Upper lobe of left lung (tissue), 6 donors: ENCODE data around the gene TRHDE. TPM values are rescaled to one million over a fixed set of nuclear protein-coding genes. Genes with fewer than 3 reads are reported as not detected.

ENCODE experiments used
- ATAC-seq, 2 donors: fragments of 200-7000 bp; cut with Tn5 transposase; one replicate each; pipeline ENCODE4 v1.9.1; 2022; ENCODE audit warnings: mild to moderate bottlenecking in 2 of 2, moderate library complexity in 2 of 2; ENCODE audit not compliant: low FRiP score in 2 of 2
- DNase-seq, 2 donors: peaks; one replicate each; pipeline ENCODE4 v3.0.0-alpha.2; 2019 to 2020
- H3K27ac ChIP-seq, 4 donors: fragments of 200-600 bp; sonication (generic); one replicate each; pipeline ENCODE4 v1.5.1; 2016 to 2019
- H3K27me3 ChIP-seq, 4 donors: fragments of 200-600 bp; sonication (generic); one replicate each; pipeline ENCODE4 v1.5.1; 2017 to 2019
- H3K36me3 ChIP-seq, 4 donors: fragments of 200-600 bp; sonication (generic); one replicate each; pipeline ENCODE4 v1.5.1; 2016 to 2019
- H3K4me1 ChIP-seq, 4 donors: fragments of 200-600 bp; sonication (generic); one replicate each; pipeline ENCODE4 v1.5.1; 2018 to 2019
- H3K4me3 ChIP-seq, 4 donors: fragments of 200-600 bp; sonication (generic); one replicate each; pipeline ENCODE4 v1.5.1; 2017 to 2019; ENCODE audit warnings: mild to moderate bottlenecking in 2 of 4, moderate library complexity in 1 of 4
- H3K9me3 ChIP-seq, 4 donors: fragments of 200-600 bp; sonication (generic); one replicate each; pipeline ENCODE4 v1.5.1; 2018 to 2019
- EP300 ChIP-seq, 4 donors: sonication (generic); formaldehyde crosslinking; IDR thresholded peaks; one replicate each; pipeline ENCODE4 v1.5.1; 2017; ENCODE audit warnings: antibody characterized with exemption in 4 of 4, control low read depth in 2 of 4
- POLR2A ChIP-seq, 4 donors: fragments of 450-650 bp; IDR thresholded peaks; one replicate each; pipeline ENCODE4 v1.5.1; 2016 to 2017; ENCODE audit warnings: antibody characterized with exemption in 4 of 4, mild to moderate bottlenecking in 2 of 4
- POLR2AphosphoS5 ChIP-seq, 2 donors: sonication (generic); formaldehyde crosslinking; IDR thresholded peaks; one replicate each; pipeline ENCODE4 v1.5.1; 2017; ENCODE audit warnings: antibody characterized with exemption in 2 of 2
- WGBS, 2 donors: methylation state at CpG; one replicate each; pipeline ENCODE4 v1.1.5; 2017 to 2018; 5-methylcytosine and 5-hydroxymethylcytosine counted together
- total RNA-seq, 6 donors: library from RNA; depleted of rRNA in 4 of 6; stranded (reverse); fragments of >200 nt in 4 of 6; gene quantifications; one replicate each; pipeline versions ENCODE4 v1.1.0 to v1.2.1, GENCODE V29; 2016 to 2021
- TF ChIP-seq, protein P1 (sequence below), 6 experiments: fragments of 450-650 bp in 4 of 6; fragments of 200-600 bp in 2 of 6; sonication (generic) in 2 of 6; IDR thresholded peaks; one replicate each; pipeline ENCODE4 v1.5.1; 2016 to 2019; ENCODE audit warnings: antibody characterized with exemption in 6 of 6
- donor health status: DM: no; HTN: no; CAD: no; lungs with moderate emphysema.
- donor health status: DM: no; HTN: yes; CAD: no; lungs with severe emphysema.

The TRHDE gene
- total RNA-seq, 6 donors from 2014 or later: 2.9 to 21.0 (median 14.3) TPM

GRCh38 chr12:72236071-72236705 is 36.0 kb upstream of the TRHDE start:
- H3K36me3 ChIP-seq: no peaks in the 10 kb centered on the region

GRCh38 chr12:72241552-72241951 is 30.6 kb upstream of the TRHDE start:
- 64 to 69% methylated on average over 3 of the region's 3 CpGs for WGBS, 2 donors
- DNase-seq: no peak
- TF ChIP-seq POLR2A (IDR thresholded peaks at IDR 0.05) (no peak), POLR2AphosphoS5 (IDR thresholded peaks at IDR 0.05) (no peak), EP300 (IDR thresholded peaks at IDR 0.05) (no peak)
- TF ChIP-seq, protein P1, sequence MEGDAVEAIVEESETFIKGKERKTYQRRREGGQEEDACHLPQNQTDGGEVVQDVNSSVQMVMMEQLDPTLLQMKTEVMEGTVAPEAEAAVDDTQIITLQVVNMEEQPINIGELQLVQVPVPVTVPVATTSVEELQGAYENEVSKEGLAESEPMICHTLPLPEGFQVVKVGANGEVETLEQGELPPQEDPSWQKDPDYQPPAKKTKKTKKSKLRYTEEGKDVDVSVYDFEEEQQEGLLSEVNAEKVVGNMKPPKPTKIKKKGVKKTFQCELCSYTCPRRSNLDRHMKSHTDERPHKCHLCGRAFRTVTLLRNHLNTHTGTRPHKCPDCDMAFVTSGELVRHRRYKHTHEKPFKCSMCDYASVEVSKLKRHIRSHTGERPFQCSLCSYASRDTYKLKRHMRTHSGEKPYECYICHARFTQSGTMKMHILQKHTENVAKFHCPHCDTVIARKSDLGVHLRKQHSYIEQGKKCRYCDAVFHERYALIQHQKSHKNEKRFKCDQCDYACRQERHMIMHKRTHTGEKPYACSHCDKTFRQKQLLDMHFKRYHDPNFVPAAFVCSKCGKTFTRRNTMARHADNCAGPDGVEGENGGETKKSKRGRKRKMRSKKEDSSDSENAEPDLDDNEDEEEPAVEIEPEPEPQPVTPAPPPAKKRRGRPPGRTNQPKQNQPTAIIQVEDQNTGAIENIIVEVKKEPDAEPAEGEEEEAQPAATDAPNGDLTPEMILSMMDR (IDR thresholded peaks at IDR 0.05): no peak
- no peak for ATAC-seq
- Histone ChIP-seq H3K4me1 (no peaks in the 10 kb centered on the region), H3K27me3 (no peaks in the 10 kb centered on the region), H3K36me3 (no peaks in the 10 kb centered on the region), H3K4me3 (no peak overlapping the region), H3K27ac (no peak overlapping the region), H3K9me3 (no peaks in the 10 kb centered on the region)

More at GRCh38 chr12:72236071-72236705, 36.0 kb upstream of the TRHDE start:
- no peak for DNase-seq
- Histone ChIP-seq H3K4me1 (no peaks in the 10 kb centered on the region), H3K27me3 (no peaks in the 10 kb centered on the region), H3K4me3 (no peak overlapping the region), H3K9me3 (no peaks in the 10 kb centered on the region), H3K27ac (no peak overlapping the region)
- 63 to 69% methylated on average over 1 of the region's 1 CpG for WGBS, 2 donors
- ATAC-seq: no peak
- TF ChIP-seq, protein P1 (IDR thresholded peaks at IDR 0.05): no peak
- TF ChIP-seq EP300 (IDR thresholded peaks at IDR 0.05) (no peak), POLR2AphosphoS5 (IDR thresholded peaks at IDR 0.05) (no peak), POLR2A (IDR thresholded peaks at IDR 0.05) (no peak)

DNA sequence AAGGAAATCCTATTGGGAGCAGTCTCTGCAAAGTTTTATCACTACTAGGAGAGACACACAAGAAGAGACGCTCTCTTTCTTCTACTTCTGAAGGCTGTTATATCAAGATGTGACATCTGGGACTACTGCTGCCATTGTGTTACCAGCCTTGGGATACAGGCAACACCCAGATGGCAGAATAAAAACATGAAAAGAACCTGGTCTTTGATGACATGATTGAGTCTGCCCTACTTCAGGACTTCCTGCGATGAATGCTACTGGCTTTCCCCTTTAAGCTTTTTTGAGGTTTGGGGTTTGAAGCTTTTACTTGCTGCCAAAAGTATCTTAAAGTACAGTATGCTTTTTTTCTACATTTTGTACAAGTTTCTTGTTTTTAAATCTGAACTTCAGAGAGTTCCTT is 29.2 kb upstream of the TRHDE start:
- Histone ChIP-seq H3K27ac (no peak overlapping the region), H3K27me3 (no peaks in the 10 kb centered on the region), H3K4me1 (no peaks in the 10 kb centered on the region), H3K9me3 (no peaks in the 10 kb centered on the region), H3K36me3 (no peaks in the 10 kb centered on the region), H3K4me3 (no peak overlapping the region)
- WGBS, 2 donors: 81 to 93% methylated on average over 2 of the region's 2 CpGs
- no peak for ATAC-seq
- DNase-seq: no peak
- TF ChIP-seq POLR2AphosphoS5 (IDR thresholded peaks at IDR 0.05) (no peak), EP300 (IDR thresholded peaks at IDR 0.05) (no peak), POLR2A (IDR thresholded peaks at IDR 0.05) (no peak)
- TF ChIP-seq, protein P1 (IDR thresholded peaks at IDR 0.05): no peak

DNA sequence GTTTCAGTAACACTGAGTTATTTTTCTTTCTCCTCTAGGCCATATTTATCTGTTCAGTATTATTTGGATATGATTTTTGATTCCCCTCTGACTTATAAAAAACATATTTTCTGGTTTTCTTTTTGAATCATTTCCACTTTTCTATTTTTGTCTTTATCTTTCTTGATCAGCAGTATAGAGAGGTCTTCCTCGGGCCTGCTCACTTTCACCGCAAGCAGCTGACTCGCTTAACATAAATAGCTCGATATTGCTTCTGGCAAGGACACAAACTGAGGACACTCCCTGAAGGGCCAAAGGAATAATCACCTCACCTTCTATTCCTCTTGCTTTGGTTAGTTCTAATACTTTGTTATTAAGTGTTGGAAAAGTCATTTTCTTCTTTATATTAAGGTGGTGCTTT is 25.8 kb upstream of the TRHDE start:
- H3K36me3 ChIP-seq: no peaks in the 10 kb centered on the region
- H3K9me3 ChIP-seq: no peaks in the 10 kb centered on the region
- H3K4me3 ChIP-seq: no peak overlapping the region
- no peaks in the 10 kb centered on the region for H3K27me3 ChIP-seq
- 73 to 81% methylated on average over 4 of the region's 4 CpGs for WGBS, 2 donors
- ATAC-seq: no peak
- DNase-seq: no peak
- no peaks in the 10 kb centered on the region for H3K4me1 ChIP-seq
- TF ChIP-seq, protein P1 (IDR thresholded peaks at IDR 0.05): no peak
- TF ChIP-seq POLR2A (IDR thresholded peaks at IDR 0.05) (no peak), EP300 (IDR thresholded peaks at IDR 0.05) (no peak), POLR2AphosphoS5 (IDR thresholded peaks at IDR 0.05) (no peak)
- H3K27ac ChIP-seq: no peak overlapping the region

DNA sequence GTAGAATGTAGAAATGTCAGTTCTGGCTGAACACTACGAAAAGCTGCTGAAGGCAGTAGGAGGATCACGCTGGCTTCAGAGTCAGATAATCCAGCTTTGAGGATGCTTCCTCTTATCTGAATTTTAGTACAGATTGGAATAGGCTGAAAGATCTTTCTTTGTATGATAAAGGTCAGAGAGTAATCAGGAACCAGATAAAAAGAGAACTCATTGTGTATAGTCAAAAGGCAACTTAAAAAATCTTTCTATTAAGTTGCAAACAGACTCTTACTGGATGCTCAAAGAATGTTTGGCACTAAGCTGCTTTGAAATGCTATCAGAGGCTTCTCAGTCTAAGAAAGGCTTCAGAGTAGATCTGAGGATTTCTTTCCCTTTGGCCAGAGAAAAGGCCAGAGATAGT is 21.8 kb upstream of the TRHDE start:
- 89 to 91% methylated on average over 2 of the region's 2 CpGs for WGBS, 2 donors
- no peaks in the 10 kb centered on the region for H3K4me1 ChIP-seq
- TF ChIP-seq EP300 (IDR thresholded peaks at IDR 0.05): no peak
- TF ChIP-seq POLR2AphosphoS5 (IDR thresholded peaks at IDR 0.05): no peak
- TF ChIP-seq, protein P1 (IDR thresholded peaks at IDR 0.05): no peak
- no peak for TF ChIP-seq POLR2A (IDR thresholded peaks at IDR 0.05)
- no peaks in the 10 kb centered on the region for H3K36me3 ChIP-seq
- DNase-seq: no peak
- no peak overlapping the region for H3K4me3 ChIP-seq
- no peaks in the 10 kb centered on the region for H3K9me3 ChIP-seq
- H3K27me3 ChIP-seq: no peaks in the 10 kb centered on the region
- H3K27ac ChIP-seq: no peak overlapping the region
- no peak for ATAC-seq
